ENCODE results near the gene NKX6-1. TPM values are rescaled to one million over a fixed set of nuclear protein-coding genes. Genes with fewer than 3 reads are reported as not detected.

Gene NKX6-1
- total and polyA plus RNA-seq, 9 of the 15 experiments (the other 6 are each of a cell fraction or from before 2014, with no cell fraction given), result not detected

- 4% methylated on average over 5 of the region's 5 CpGs for WGBS (ENCODE audit: insufficient coverage, low coverage, missing lambda C conversion rate)
- H4K20me1 ChIP-seq (replicated peaks; ENCODE audit: control insufficient read depth, insufficient read depth, low read length), result no peaks in the 10 kb centered on the region
- no peak for FAIRE-seq
- no peak overlapping the region for H3K27ac ChIP-seq (ENCODE audit: extremely low read depth, low read depth, low read length)
- H3K27me3 ChIP-seq (ENCODE audit: control insufficient read depth in 2 of 2, insufficient read depth in 2 of 2, low read length in 2 of 2), result peaks cover 3 to 4% of the 10 kb centered on the region in 2 experiments
- POLR2A ChIA-PET, result no interaction called here
- BruUV-seq (replicated peaks), result no TSS peak
- H3K79me2 ChIP-seq (ENCODE audit: control insufficient read depth, insufficient read depth, low read length), result no peaks in the 10 kb centered on the region
- no peak for DNase-seq (ENCODE audit: extremely low read depth in 1 of 4, low spot score in 3 of 4)
- no peak overlapping the region for H2AFZ ChIP-seq (ENCODE audit: low read depth, low read length)
- H3K36me3 ChIP-seq (ENCODE audit: control insufficient read depth, insufficient read depth, low read length), result no peaks in the 10 kb centered on the region
- ATAC-seq, result no peak
- no peaks in the 10 kb centered on the region for H3K9me3 ChIP-seq (replicated peaks; ENCODE audit: control insufficient read depth, insufficient read depth, low read depth, low read length)
- CTCF ChIA-PET (ENCODE audit: low intra/inter-chr PET ratio), result no interaction called here
- in situ Hi-C loops (cut with MboI) (loop anchor here (10.0 to 25.0 kb wide), 2 partner anchors 863 to 996 kb away; no protein-coding TSS in a partner anchor), intact Hi-C loops (cut with micrococcal nuclease) (loop anchor here (10.0 kb wide), 3 partner anchors 353 to 1003 kb away; no protein-coding TSS in a partner anchor)
- no peak overlapping the region for H3K4me3 ChIP-seq
- no peak overlapping the region for H3K9ac ChIP-seq (ENCODE audit: insufficient read depth in 1 of 2, low read depth in 2 of 2, low read length in 2 of 2)
- no peak for TF ChIP-seq RBM22 (IDR thresholded peaks at IDR 0.05; ENCODE audit: low read depth, low read length, poor library complexity, severe bottlenecking)
- no peak for TF ChIP-seq FOXA3 (CRISPR knock-in tag; conservative IDR thresholded peaks at IDR 0.05 in 1 of 2, IDR thresholded peaks at IDR 0.05 in 1 of 2)
- no peak for TF ChIP-seq GMEB1 (CRISPR knock-in tag; IDR thresholded peaks at IDR 0.05)
- no peak for TF ChIP-seq IFI16 (CRISPR knock-in tag; IDR thresholded peaks at IDR 0.05)
- no peak for TF ChIP-seq LARP7 (IDR thresholded peaks at IDR 0.05)
- TF ChIP-seq THRAP3 (IDR thresholded peaks at IDR 0.05; ENCODE audit: borderline replicate concordance), result no peak
- no peak for TF ChIP-seq NFIC (IDR thresholded peaks at IDR 0.05)
- TF ChIP-seq ZNF780A (CRISPR knock-in tag; IDR thresholded peaks at IDR 0.05), result no peak
- no peak for TF ChIP-seq EZH2 (IDR thresholded peaks at IDR 0.05; ENCODE audit: borderline replicate concordance, low read depth, low read length)
- TF ChIP-seq SMARCE1 (IDR thresholded peaks at IDR 0.05), result no peak
- no peak for TF ChIP-seq ZNF77 (CRISPR knock-in tag; IDR thresholded peaks at IDR 0.05)
- TF ChIP-seq SP1 (CRISPR knock-in tag; IDR thresholded peaks at IDR 0.05), result no peak
- TF ChIP-seq MTA1 (IDR thresholded peaks at IDR 0.05; ENCODE audit: borderline replicate concordance), result no peak
- no peak overlapping the region for H3K4me2 ChIP-seq (ENCODE audit: insufficient read depth, low read length)
- no peaks in the 10 kb centered on the region for H3K4me1 ChIP-seq (replicated peaks in 1 of 2; ENCODE audit: control insufficient read depth in 2 of 2, insufficient read depth in 2 of 2, low read length in 2 of 2)
- H3K9me1 ChIP-seq (ENCODE audit: control insufficient read depth, insufficient read depth, low read length), result no peaks in the 10 kb centered on the region
These were observed 8.8 kb upstream of the NKX6-1 start for GRCh38 chr4:84507941-84508340.
